Measurements from ENCODE around the gene HS6ST1.

DNA sequence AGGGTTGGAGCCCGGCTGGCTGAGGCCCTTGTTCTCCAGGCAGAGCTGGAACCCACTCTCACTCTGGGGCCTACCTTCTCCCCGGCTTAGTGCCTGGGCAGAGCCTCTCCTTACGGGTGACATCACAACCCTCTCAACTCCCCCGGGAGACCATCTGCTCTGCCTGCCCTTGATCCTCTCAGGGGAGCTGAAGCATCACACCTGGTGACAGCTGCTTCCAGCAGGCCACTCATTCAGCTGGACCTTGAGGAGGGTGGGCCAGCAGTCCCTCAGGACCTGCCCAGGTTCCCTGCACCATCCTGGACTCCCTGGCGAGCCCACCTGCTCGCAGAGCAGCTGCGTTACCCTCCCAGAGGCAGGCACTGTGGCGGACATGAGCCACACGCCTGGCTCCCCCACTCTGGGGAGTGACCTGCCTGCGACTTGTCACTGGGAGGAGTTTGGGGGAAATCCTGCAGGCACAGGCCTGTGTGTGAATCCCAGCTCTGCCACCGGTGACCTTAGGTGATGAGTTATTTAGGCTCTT is 13.1 kb downstream of the HS6ST1 start:
- TF ChIP-seq, protein P1, sequence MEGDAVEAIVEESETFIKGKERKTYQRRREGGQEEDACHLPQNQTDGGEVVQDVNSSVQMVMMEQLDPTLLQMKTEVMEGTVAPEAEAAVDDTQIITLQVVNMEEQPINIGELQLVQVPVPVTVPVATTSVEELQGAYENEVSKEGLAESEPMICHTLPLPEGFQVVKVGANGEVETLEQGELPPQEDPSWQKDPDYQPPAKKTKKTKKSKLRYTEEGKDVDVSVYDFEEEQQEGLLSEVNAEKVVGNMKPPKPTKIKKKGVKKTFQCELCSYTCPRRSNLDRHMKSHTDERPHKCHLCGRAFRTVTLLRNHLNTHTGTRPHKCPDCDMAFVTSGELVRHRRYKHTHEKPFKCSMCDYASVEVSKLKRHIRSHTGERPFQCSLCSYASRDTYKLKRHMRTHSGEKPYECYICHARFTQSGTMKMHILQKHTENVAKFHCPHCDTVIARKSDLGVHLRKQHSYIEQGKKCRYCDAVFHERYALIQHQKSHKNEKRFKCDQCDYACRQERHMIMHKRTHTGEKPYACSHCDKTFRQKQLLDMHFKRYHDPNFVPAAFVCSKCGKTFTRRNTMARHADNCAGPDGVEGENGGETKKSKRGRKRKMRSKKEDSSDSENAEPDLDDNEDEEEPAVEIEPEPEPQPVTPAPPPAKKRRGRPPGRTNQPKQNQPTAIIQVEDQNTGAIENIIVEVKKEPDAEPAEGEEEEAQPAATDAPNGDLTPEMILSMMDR (conservative IDR thresholded peaks at IDR 0.05; ENCODE audit: low read length), result no peak
- TF ChIP-seq EZH2phosphoT487 (IDR thresholded peaks at IDR 0.05; ENCODE audit: borderline replicate concordance, low read depth, low read length), result no peak
